K562 treated with DMSO at 1 percent for 4 hours (cell line): ENCODE measurements around the gene ZCWPW1. TPM values are rescaled to one million over a fixed set of nuclear protein-coding genes. Genes with fewer than 3 reads are reported as not detected.

Experiments used
- total RNA-seq: library from RNA; unstranded; fragments of 300-600 nt; gene quantifications from 2 replicates; pipeline ENCODE4 v1.2.3, GENCODE V29; 2022; ENCODE audit not compliant: insufficient read depth

ZCWPW1 gene, protein sequence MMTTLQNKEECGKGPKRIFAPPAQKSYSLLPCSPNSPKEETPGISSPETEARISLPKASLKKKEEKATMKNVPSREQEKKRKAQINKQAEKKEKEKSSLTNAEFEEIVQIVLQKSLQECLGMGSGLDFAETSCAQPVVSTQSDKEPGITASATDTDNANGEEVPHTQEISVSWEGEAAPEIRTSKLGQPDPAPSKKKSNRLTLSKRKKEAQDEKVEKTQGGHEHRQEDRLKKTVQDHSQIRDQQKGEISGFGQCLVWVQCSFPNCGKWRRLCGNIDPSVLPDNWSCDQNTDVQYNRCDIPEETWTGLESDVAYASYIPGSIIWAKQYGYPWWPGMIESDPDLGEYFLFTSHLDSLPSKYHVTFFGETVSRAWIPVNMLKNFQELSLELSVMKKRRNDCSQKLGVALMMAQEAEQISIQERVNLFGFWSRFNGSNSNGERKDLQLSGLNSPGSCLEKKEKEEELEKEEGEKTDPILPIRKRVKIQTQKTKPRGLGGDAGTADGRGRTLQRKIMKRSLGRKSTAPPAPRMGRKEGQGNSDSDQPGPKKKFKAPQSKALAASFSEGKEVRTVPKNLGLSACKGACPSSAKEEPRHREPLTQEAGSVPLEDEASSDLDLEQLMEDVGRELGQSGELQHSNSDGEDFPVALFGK
- 2.4 and 5.1 TPM in 2 replicates for total RNA-seq

GRCh38 chr7:100428199-100428966 lies at the start of gene ZCWPW1:
ZCWPW1 (minus strand) TSS chr7:100428703; CDS start chr7:100420649, 8,054 bp downstream.

DNA sequence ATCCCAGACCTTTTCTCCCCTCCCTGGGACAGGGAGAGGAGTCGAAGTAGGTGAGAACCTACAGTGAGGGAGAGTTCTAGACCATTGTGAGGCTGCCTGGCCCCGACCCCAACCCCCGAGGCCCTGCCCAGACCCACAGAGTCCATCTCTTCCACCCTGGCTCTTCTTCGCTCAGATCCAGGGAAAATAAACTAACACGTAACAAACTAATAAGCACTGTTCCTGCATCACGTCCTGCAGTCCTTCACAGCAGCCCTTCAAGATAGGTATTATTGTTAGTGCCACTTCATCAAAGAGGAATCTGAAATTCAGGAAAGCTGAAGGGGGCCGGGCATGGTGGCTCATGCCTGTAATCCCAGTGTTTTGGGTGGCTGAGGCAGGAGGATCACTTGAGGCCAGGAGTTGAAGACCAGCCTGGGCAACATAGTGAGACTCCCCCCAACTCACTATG lies 35.7 kb upstream of the ZCWPW1 start, which contains the start of gene SPACDR:
SPACDR (minus strand) TSS at position 51 of the 451 bp plus-strand sequence. CDS start 235 bp downstream, outside the sequence.

DNA sequence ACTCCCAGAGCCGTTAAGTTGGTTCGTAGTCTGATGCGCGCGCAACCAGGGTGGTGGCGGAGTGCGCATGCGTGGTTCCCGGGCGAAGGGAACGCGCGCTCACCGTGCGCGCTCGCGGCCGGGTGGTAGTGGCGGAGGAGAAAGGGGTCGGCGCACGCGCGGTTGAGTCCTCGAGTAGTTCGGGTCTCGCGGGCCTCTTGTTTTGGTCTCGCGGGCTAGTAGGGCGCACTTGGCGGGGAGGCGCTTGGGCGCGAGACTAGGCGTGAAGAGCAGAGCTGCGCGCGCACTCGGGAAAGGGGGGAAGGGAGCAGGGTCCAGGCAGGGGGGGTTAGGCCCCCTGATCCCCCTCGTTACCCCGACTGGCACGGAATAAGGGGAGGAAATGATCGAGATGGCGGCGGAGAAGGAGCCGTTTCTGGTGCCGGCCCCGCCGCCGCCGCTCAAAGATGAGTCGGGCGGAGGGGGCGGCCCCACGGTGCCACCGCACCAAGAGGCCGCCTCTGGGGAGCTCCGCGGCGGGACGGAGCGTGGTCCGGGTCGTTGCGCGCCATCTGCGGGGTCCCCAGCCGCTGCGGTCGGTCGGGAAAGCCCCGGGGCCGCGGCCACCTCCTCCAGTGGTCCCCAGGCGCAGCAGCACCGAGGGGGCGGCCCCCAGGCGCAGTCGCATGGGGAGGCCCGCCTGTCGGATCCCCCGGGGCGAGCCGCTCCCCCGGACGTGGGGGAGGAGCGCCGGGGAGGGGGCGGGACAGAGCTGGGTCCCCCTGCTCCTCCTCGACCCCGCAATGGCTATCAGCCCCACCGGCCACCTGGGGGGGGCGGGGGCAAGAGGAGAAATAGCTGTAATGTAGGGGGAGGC lies 1.4 kb upstream of the ZCWPW1 start, which contains the start of gene MEPCE:
MEPCE (plus strand) TSS at position 195 of the 856 bp plus-strand sequence; CDS start at position 383, 188 bp downstream.

DNA sequence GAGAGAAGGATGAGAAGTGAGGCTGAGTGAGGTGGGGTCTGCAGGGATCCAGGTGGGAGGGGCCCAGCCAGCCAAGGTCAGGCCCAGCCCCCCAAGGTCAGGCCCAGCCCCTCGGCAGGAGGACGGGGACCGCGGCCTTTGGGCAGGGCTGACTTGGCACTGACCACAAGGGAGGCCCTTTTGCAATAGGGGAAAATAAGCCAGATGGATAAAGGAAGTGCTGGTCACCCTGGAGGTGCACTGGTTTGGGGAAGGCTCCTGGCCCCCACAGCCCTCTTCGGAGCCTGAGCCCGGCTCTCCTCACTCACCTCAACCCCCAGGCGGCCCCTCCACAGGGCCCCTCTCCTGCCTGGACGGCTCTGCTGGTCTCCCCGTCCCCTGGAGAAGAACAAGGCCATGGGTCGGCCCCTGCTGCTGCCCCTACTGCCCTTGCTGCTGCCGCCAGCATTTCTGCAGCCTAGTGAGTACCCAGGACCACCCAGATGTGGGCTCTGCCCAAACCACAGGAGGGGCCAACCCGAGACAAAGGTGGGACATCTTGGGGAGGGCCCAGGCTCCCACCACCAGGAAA lies 55.2 kb downstream of the ZCWPW1 start, which contains the start of gene PILRA:
PILRA (plus strand) TSS at position 227 of the 571 bp plus-strand sequence; CDS start at position 397, 170 bp downstream.

GRCh38 chr7:100358027-100358856 lies 70.3 kb downstream of the ZCWPW1 start, which contains the start of gene PILRB:
PILRB (plus strand) TSS chr7:100358117; CDS start chr7:100358303, 186 bp downstream.

Other genes starting within 250 kb of the ZCWPW1 start
- not detected in 2 replicates for gene PVRIG, start 208.8 kb downstream of the ZCWPW1 start, total RNA-seq
- 2.6 and 2.8 TPM in 2 replicates for gene SPDYE3, start 121.0 kb downstream of the ZCWPW1 start, total RNA-seq
- 28.5 and 33.4 TPM in 2 replicates for gene PILRB, start 70.6 kb downstream of the ZCWPW1 start, total RNA-seq
- 2.6 and 4.7 TPM in 2 replicates for gene PILRA, start 55.2 kb downstream of the ZCWPW1 start, total RNA-seq
- 71.3 and 78.0 TPM in 2 replicates for gene MEPCE, start 1.1 kb upstream of the ZCWPW1 start, total RNA-seq
- gene PPP1R35, start 7.8 kb upstream of the ZCWPW1 start, total RNA-seq: 93.1 and 101 TPM in 2 replicates
- gene SPACDR, start 35.6 kb upstream of the ZCWPW1 start, total RNA-seq: 2.3 and 3.3 TPM in 2 replicates
- 114 and 119 TPM in 2 replicates for gene TSC22D4, start 50.5 kb upstream of the ZCWPW1 start, total RNA-seq
- 0.74 and 0.88 TPM in 2 replicates for gene NYAP1, start 55.2 kb upstream of the ZCWPW1 start, total RNA-seq
- 13.6 and 22.2 TPM in 2 replicates for gene AGFG2, start 110.5 kb upstream of the ZCWPW1 start, total RNA-seq
- gene SAP25, start 145.2 kb upstream of the ZCWPW1 start, total RNA-seq: 11.0 and 16.3 TPM in 2 replicates
- 68.5 and 72.5 TPM in 2 replicates for gene LRCH4, start 157.4 kb upstream of the ZCWPW1 start, total RNA-seq
- 0.89 TPM in 1 of 2 replicates, not detected in the other for gene FBXO24, start 157.6 kb upstream of the ZCWPW1 start, total RNA-seq
- 13.3 and 15.8 TPM in 2 replicates for gene PCOLCE, start 173.7 kb upstream of the ZCWPW1 start, total RNA-seq
- gene MOSPD3, start 183.8 kb upstream of the ZCWPW1 start, total RNA-seq: 33.2 and 34.1 TPM in 2 replicates
- gene TFR2, start 212.8 kb upstream of the ZCWPW1 start, total RNA-seq: 95.8 and 146 TPM in 2 replicates
- gene ACTL6B, start 227.7 kb upstream of the ZCWPW1 start, total RNA-seq: not detected in 2 replicates
- gene GNB2, start 245.0 kb upstream of the ZCWPW1 start, total RNA-seq: 528 and 530 TPM in 2 replicates